A673 (cell line): ENCODE data around the gene PPM1D. TPM values are rescaled to one million over a fixed set of nuclear protein-coding genes. Genes with fewer than 3 reads are reported as not detected.

Experiments
- BruUV-seq: library from RNA; stranded (reverse); fragments of 400-500 nt; replicated peaks from 2 replicates; lab custom pipeline; 2021; lab: Mats Ljungman, UMichigan
- CTCF ChIA-PET: fragments of 300-600 bp; sonication (Branson Sonifier 250); formaldehyde crosslinking; loops from one replicate; lab custom pipeline; 2022; ENCODE audit warnings: antibody characterized with exemption; lab: Charles Lee
- POLR2A ChIA-PET: fragments of 300-600 bp; sonication (Branson Sonifier 250); formaldehyde crosslinking; loops from one replicate; lab custom pipeline; 2022; ENCODE audit warnings: antibody characterized with exemption; ENCODE audit not compliant: low non-redundant PET; lab: Charles Lee
- DNase-seq: peaks from one replicate; pipeline ENCODE4 v3.0.0-alpha.2; 2015; ENCODE audit warnings: low spot score
- H3K27ac ChIP-seq: fragments of 200-600 bp; sonication (generic); 2 replicates; pipeline ENCODE4 v1.5.1; 2016; ENCODE audit warnings: mixed run types, low read depth, mild to moderate bottlenecking, mixed read lengths, antibody characterized with exemption, low read length; ENCODE audit not compliant: poor library complexity, severe bottlenecking
- H3K27me3 ChIP-seq: fragments of 200-600 bp; sonication (generic); replicated peaks from 2 replicates; pipeline ENCODE4 v1.6.1; 2017; ENCODE audit warnings: mixed run types, low read depth, mild to moderate bottlenecking, mixed read lengths, antibody characterized with exemption, low read length; ENCODE audit not compliant: insufficient read depth, poor library complexity
- H3K36me3 ChIP-seq: fragments of 200-600 bp; sonication (generic); 2 replicates; pipeline ENCODE4 v1.6.1; 2016; ENCODE audit warnings: mixed run types, mild to moderate bottlenecking, mixed read lengths, antibody characterized with exemption, low read length; ENCODE audit not compliant: insufficient read depth, poor library complexity, severe bottlenecking
- H3K4me1 ChIP-seq: fragments of 200-600 bp; sonication (generic); 2 replicates; pipeline ENCODE4 v1.6.1; 2017; ENCODE audit warnings: mixed run types, mild to moderate bottlenecking, mixed read lengths, antibody characterized with exemption, low read length; ENCODE audit not compliant: insufficient read depth, poor library complexity, severe bottlenecking
- H3K4me3 ChIP-seq: fragments of 200-600 bp; sonication (generic); 2 replicates; pipeline ENCODE4 v1.5.1; 2016; ENCODE audit warnings: low read depth, mixed run types, mild to moderate bottlenecking, mixed read lengths, low read length; ENCODE audit not compliant: poor library complexity, severe bottlenecking
- H3K9me3 ChIP-seq: fragments of 200-600 bp; sonication (generic); 2 replicates; pipeline ENCODE4 v1.6.1; 2016; ENCODE audit warnings: mixed run types, low read depth, mild to moderate bottlenecking, mixed read lengths, antibody characterized with exemption, low read length; ENCODE audit not compliant: poor library complexity, severe bottlenecking
- CTCF ChIP-seq: fragments of 300-800, 200-600 bp; sonication (generic); conservative IDR thresholded peaks from 2 replicates; pipeline ENCODE4 v1.5.1; 2017; ENCODE audit warnings: low read depth, mild to moderate bottlenecking, antibody characterized with exemption, low read length, moderate library complexity, mixed read lengths
- EZH2 ChIP-seq: fragments of 200-600 bp; sonication (generic); IDR thresholded peaks from 2 replicates; pipeline ENCODE4 v1.6.1; 2017; ENCODE audit warnings: borderline replicate concordance, low read depth, mild to moderate bottlenecking, mixed read lengths, antibody characterized with exemption, low read length; ENCODE audit not compliant: poor library complexity, severe bottlenecking
- intact Hi-C: fragments of 100-400 bp; cut with micrococcal nuclease; formaldehyde crosslinking; loops from one replicate; pipeline ENCODE4 v1.10.0; 2022; ENCODE audit not compliant: unreplicated experiment
- total RNA-seq: library from RNA; stranded (reverse); gene quantifications from 2 replicates; pipeline ENCODE4 v1.2.3, GENCODE V29; 2021

PPM1D gene
- total RNA-seq, 1 experiment from 2014 or later, result 17.8 TPM

GRCh38 chr17:60652454-60653247 is 52.7 kb downstream of the PPM1D start:
- Histone ChIP-seq H3K9me3 (no peaks in the 10 kb centered on the region), H3K27me3 (no peaks in the 10 kb centered on the region), H3K4me3 (no peak overlapping the region), H3K27ac (no peak overlapping the region), H3K36me3 (peaks cover 10% of the 10 kb centered on the region), H3K4me1 (no peaks in the 10 kb centered on the region)
- BruUV-seq, result no TSS peak
- no peak for DNase-seq
- TF ChIP-seq EZH2 (no peak), CTCF (no peak)
- ChIA-PET POLR2A (no interaction called here), CTCF (no interaction called here)
- intact Hi-C loops, result no loop called here

GRCh38 chr17:60653569-60653968 is 53.6 kb downstream of the PPM1D start:
- intact Hi-C loops, result no loop called here
- H3K36me3 ChIP-seq, result peaks cover 5% of the 10 kb centered on the region
- no peaks in the 10 kb centered on the region for H3K27me3 ChIP-seq
- TF ChIP-seq CTCF, result no peak
- TF ChIP-seq EZH2, result no peak
- ChIA-PET CTCF (no interaction called here), POLR2A (no interaction called here)
- H3K4me1 ChIP-seq, result no peaks in the 10 kb centered on the region
- H3K4me3 ChIP-seq, result no peak overlapping the region
- BruUV-seq, result no TSS peak
- no peak for DNase-seq
- no peaks in the 10 kb centered on the region for H3K9me3 ChIP-seq
- no peak overlapping the region for H3K27ac ChIP-seq

- H3K27me3 ChIP-seq, result no peaks in the 10 kb centered on the region
- TF ChIP-seq CTCF (no peak), EZH2 (no peak)
- intact Hi-C loops, result no loop called here
- DNase-seq, result no peak
- ChIA-PET CTCF (no interaction called here), POLR2A (no interaction called here)
- no peaks in the 10 kb centered on the region for H3K4me1 ChIP-seq
- H3K4me3 ChIP-seq, result no peak overlapping the region
- H3K27ac ChIP-seq, result no peak overlapping the region
- H3K9me3 ChIP-seq, result no peaks in the 10 kb centered on the region
- BruUV-seq, result no TSS peak
- H3K36me3 ChIP-seq, result peaks cover 5% of the 10 kb centered on the region
Measured at GRCh38 chr17:60656499-60656898, 56.5 kb downstream of the PPM1D start.
